HepG2 (cell line): Measurements from ENCODE around the gene LCK. TPM values are rescaled to one million over a fixed set of nuclear protein-coding genes. Genes with fewer than 3 reads are reported as not detected.

Source experiments
- ATF3 ChIP-seq: sonication (generic); formaldehyde crosslinking; IDR thresholded peaks from 2 replicates; pipeline ENCODE4 v1.4.0; 2020; ENCODE audit warnings: missing genetic modification reagents
- ISX ChIP-seq: sonication (generic); formaldehyde crosslinking; conservative IDR thresholded peaks from 2 replicates; pipeline ENCODE4 v1.5.0; 2020; ENCODE audit warnings: missing genetic modification reagents
- MAFF ChIP-seq: IDR thresholded peaks from 2 replicates; pipeline ENCODE4 v1.6.1; 2011; ENCODE audit warnings: low read depth, low read length, improper control_type of control experiment
- MBD4 ChIP-seq: IDR thresholded peaks from 2 replicates; pipeline ENCODE4 v1.6.1; 2012; ENCODE audit warnings: low read length, inconsistent platforms, borderline replicate concordance
- PHF8 ChIP-seq: sonication (generic); formaldehyde crosslinking; IDR thresholded peaks from 2 replicates; pipeline ENCODE4 v1.5.0; 2020; ENCODE audit warnings: missing genetic modification reagents
- TGIF2 ChIP-seq: IDR thresholded peaks from 2 replicates; pipeline ENCODE4 v1.6.1; 2016; ENCODE audit warnings: control low read depth, missing compliant biosample characterization
- ZBTB1 ChIP-seq: sonication (generic); formaldehyde crosslinking; IDR thresholded peaks from 2 replicates; pipeline ENCODE4 v1.4.0; 2020; ENCODE audit warnings: missing genetic modification reagents, borderline replicate concordance
- ZBTB21 ChIP-seq: sonication (generic); formaldehyde crosslinking; IDR thresholded peaks from 2 replicates; pipeline ENCODE4 v1.4.0; 2020; ENCODE audit warnings: missing genetic modification reagents
- ZBTB37 ChIP-seq: sonication (generic); formaldehyde crosslinking; IDR thresholded peaks from 2 replicates; pipeline ENCODE4 v1.4.0; 2020; ENCODE audit warnings: mild to moderate bottlenecking, missing genetic modification reagents
- ZNF276 ChIP-seq: sonication (generic); formaldehyde crosslinking; IDR thresholded peaks from 2 replicates; pipeline ENCODE4 v1.4.0; 2020; ENCODE audit warnings: mild to moderate bottlenecking, low read depth, missing genetic modification reagents
- ZNF556 ChIP-seq: sonication (generic); formaldehyde crosslinking; IDR thresholded peaks from 2 replicates; pipeline ENCODE4 v1.4.0; 2020; ENCODE audit warnings: mild to moderate bottlenecking, missing genetic modification reagents, borderline replicate concordance
- ZNF687 ChIP-seq: sonication (generic); formaldehyde crosslinking; IDR thresholded peaks from 2 replicates; pipeline ENCODE4 v1.5.1; 2020; ENCODE audit warnings: mild to moderate bottlenecking, missing genetic modification reagents, moderate library complexity
- ZNF709 ChIP-seq: sonication (generic); formaldehyde crosslinking; IDR thresholded peaks from 2 replicates; pipeline ENCODE4 v1.5.0; 2020; ENCODE audit warnings: mild to moderate bottlenecking, missing genetic modification reagents
- ZNF75D ChIP-seq: sonication (generic); formaldehyde crosslinking; IDR thresholded peaks from 2 replicates; pipeline ENCODE4 v1.8.1; 2023; ENCODE audit warnings: missing genetic modification reagents, mild to moderate bottlenecking, borderline replicate concordance
- polyA plus RNA-seq, 8 experiments: library from polyadenylated mRNA; depleted of rRNA in 3 of 8; stranded (reverse) in 7 of 8; unstranded in 1 of 8; fragments of >200 nt; fragmentation: Illumina TruSeq in 4 of 8; extraction: Trizol in 4 of 8; gene quantifications; 2 replicates each; pipeline versions ENCODE4 v1.2.1 to v1.2.3, GENCODE V29; 2011 to 2016; ENCODE audit warnings: low read depth in 4 of 8, missing spikeins in 1 of 8, mixed read lengths in 1 of 8; ENCODE audit not compliant: insufficient read depth in 1 of 8
- total RNA-seq, 5 experiments: library from RNA; depleted of rRNA; stranded (reverse); fragments of >200 nt; fragmentation: Illumina TruSeq; extraction: Trizol; gene quantifications; 2 replicates each; pipeline ENCODE4 v1.2.3, GENCODE V29; 2016; ENCODE audit warnings: low read depth in 1 of 5
- TF ChIP-seq, protein P1 (sequence below): sonication (generic); formaldehyde crosslinking; IDR thresholded peaks from 2 replicates; pipeline ENCODE4 v1.4.0; 2020; ENCODE audit warnings: mild to moderate bottlenecking, missing genetic modification reagents
- TF ChIP-seq, protein P2 (sequence below): sonication (generic); formaldehyde crosslinking; IDR thresholded peaks from 2 replicates; pipeline ENCODE4 v1.4.0; 2020; ENCODE audit warnings: mild to moderate bottlenecking, missing genetic modification reagents

The LCK gene
- total and polyA plus RNA-seq, 2 of the 13 experiments (the other 11 are each of a cell fraction or from before 2014, with no cell fraction given): 0.93 to 1.8 TPM

DNA sequence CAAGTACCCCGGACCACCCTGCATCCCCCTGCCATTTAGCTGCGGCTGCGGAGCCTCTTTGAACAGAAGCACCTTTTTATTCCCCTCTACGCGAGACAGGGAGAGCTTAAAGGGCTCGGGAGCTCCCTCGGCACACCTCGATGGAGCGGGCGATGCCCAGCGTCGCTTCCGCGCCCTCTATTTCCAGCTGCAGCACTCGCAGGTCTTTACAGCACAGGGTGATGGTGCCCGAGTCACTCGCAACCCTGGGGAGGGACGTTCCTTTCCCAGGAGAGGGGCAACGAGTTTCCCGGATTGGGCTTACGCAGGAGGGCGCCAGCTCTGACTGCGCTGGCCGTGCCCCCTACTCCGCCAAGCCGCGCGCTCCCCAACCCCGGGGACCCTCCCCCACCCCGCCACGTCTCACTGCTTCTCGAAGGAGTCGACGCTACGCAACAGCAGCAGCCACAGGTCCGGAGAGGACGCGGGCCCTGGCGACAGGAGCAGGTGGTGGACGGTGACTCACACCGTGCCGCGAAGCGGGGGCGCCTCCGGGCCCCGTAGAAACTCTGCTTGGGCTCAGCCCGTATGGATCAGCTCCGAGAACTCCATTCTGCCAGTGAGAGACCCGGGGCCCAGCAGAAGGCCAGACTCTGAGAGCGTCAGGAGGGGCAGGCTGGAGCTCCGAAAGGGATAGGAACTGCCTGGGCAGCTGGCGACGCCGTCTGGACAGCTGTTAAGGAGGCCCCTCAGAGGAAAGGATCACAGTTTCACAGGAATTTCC lies 9.9 kb upstream of the LCK start (continued):
- TF ChIP-seq ZNF276 (peak; percentile 100), ATF3 (CRISPR knock-in tag) (peak; percentile 43; the same call in 1 of the 2 replicates), MBD4 (no peak), ZNF75D (no peak), ZBTB1 (CRISPR knock-in tag) (no peak), PHF8 (CRISPR knock-in tag) (peak; percentile 61; the same call in 1 of the 2 replicates), ZNF709 (CRISPR knock-in tag) (no peak), ZBTB37 (no peak), ZNF556 (CRISPR knock-in tag) (peak; percentile 69; the same call in 1 of the 2 replicates), TGIF2 (CRISPR knock-in tag) (peak; percentile 64; the same call in 1 of the 2 replicates), ISX (CRISPR knock-in tag) (no peak), ZNF687 (CRISPR knock-in tag) (peak; percentile 98), ZBTB21 (CRISPR knock-in tag) (0 out of 2 replicates have a peak, but pooled peaks have one; percentile 23), MAFF (no peak)
- TF ChIP-seq, protein P1, sequence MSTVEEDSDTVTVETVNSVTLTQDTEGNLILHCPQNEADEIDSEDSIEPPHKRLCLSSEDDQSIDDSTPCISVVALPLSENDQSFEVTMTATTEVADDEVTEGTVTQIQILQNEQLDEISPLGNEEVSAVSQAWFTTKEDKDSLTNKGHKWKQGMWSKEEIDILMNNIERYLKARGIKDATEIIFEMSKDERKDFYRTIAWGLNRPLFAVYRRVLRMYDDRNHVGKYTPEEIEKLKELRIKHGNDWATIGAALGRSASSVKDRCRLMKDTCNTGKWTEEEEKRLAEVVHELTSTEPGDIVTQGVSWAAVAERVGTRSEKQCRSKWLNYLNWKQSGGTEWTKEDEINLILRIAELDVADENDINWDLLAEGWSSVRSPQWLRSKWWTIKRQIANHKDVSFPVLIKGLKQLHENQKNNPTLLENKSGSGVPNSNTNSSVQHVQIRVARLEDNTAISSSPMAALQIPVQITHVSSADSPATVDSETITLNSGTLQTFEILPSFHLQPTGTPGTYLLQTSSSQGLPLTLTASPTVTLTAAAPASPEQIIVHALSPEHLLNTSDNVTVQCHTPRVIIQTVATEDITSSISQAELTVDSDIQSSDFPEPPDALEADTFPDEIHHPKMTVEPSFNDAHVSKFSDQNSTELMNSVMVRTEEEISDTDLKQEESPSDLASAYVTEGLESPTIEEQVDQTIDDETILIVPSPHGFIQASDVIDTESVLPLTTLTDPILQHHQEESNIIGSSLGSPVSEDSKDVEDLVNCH (CRISPR knock-in tag): no peak
- TF ChIP-seq, protein P2, sequence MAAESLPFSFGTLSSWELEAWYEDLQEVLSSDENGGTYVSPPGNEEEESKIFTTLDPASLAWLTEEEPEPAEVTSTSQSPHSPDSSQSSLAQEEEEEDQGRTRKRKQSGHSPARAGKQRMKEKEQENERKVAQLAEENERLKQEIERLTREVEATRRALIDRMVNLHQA (CRISPR knock-in tag): no peak
